CD14-positive monocyte (primary cell): ENCODE results near the gene CBX6. TPM values are rescaled to one million over a fixed set of nuclear protein-coding genes. Genes with fewer than 3 reads are reported as not detected.

Source experiments
- DNase-seq, 3 donors: peaks; one replicate each; pipeline ENCODE4 v3.0.0-alpha.2; 2011 to 2022
- H2AFZ ChIP-seq: 2 replicates; pipeline ENCODE4 v1.6.0; 2012; ENCODE audit warnings: mild to moderate bottlenecking, low read depth, low read length, inconsistent platforms; ENCODE audit not compliant: insufficient read depth, poor library complexity, severe bottlenecking
- H3K27ac ChIP-seq, 2 donors: 1 replicate in 1 of 2; 2 replicates in 1 of 2; pipeline ENCODE4 v1.5.1; 2012 to 2013; ENCODE audit warnings: low read length in 2 of 2, control low read depth in 1 of 2, inconsistent platforms in 1 of 2, low read depth in 1 of 2, mild to moderate bottlenecking in 1 of 2
- H3K27me3 ChIP-seq, 2 donors: one replicate each; pipeline versions ENCODE4 v1.6.0 to v1.6.1; 2011 to 2013; ENCODE audit warnings: low read length in 2 of 2; ENCODE audit not compliant: control insufficient read depth in 2 of 2, insufficient read depth in 2 of 2
- H3K36me3 ChIP-seq, 2 donors: replicated peaks in 1 of 2; 1 replicate in 1 of 2; 2 replicates in 1 of 2; pipeline versions ENCODE4 v1.5.1 to v1.6.1; 2012 to 2013; ENCODE audit warnings: low read length in 2 of 2, control low read depth in 1 of 2, inconsistent platforms in 1 of 2, mild to moderate bottlenecking in 1 of 2; ENCODE audit not compliant: insufficient read depth in 2 of 2, control insufficient read depth in 1 of 2
- H3K4me1 ChIP-seq, 2 donors: 1 replicate in 1 of 2; 2 replicates in 1 of 2; pipeline versions ENCODE4 v1.5.1 to v1.6.1; 2012 to 2013; ENCODE audit warnings: low read length in 2 of 2, control low read depth in 1 of 2, inconsistent platforms in 1 of 2, mild to moderate bottlenecking in 1 of 2, moderate library complexity in 1 of 2; ENCODE audit not compliant: insufficient read depth in 2 of 2, control insufficient read depth in 1 of 2
- H3K4me2 ChIP-seq: replicated peaks from 2 replicates; pipeline ENCODE3; 2012; ENCODE audit warnings: low read length, moderate library complexity, mild to moderate bottlenecking; ENCODE audit not compliant: poor library complexity, severe bottlenecking; ENCODE audit errors: extremely low read depth
- H3K4me3 ChIP-seq, 3 experiments: fragments of 200-600 bp in 1 of 3; sonication (generic) in 1 of 3; replicated peaks in 1 of 3; 1 replicate in 2 of 3; 2 replicates in 1 of 3; pipeline ENCODE4 v1.5.1; 2011 to 2013; ENCODE audit warnings: low read length in 3 of 3, mild to moderate bottlenecking in 3 of 3, control low read depth in 2 of 3, low read depth in 2 of 3, inconsistent platforms in 1 of 3, moderate library complexity in 1 of 3
- H3K79me2 ChIP-seq: 2 replicates; pipeline ENCODE4 v1.6.0; 2012; ENCODE audit warnings: mild to moderate bottlenecking, control low read depth, inconsistent platforms, low read length, moderate library complexity; ENCODE audit not compliant: insufficient read depth
- H3K9ac ChIP-seq: 2 replicates; pipeline ENCODE4 v1.6.0; 2017; ENCODE audit warnings: low read length, mild to moderate bottlenecking; ENCODE audit not compliant: insufficient read depth, poor library complexity, severe bottlenecking
- H3K9me3 ChIP-seq, 2 donors: replicated peaks in 1 of 2; 1 replicate in 1 of 2; 2 replicates in 1 of 2; pipeline versions ENCODE4 v1.5.1 to v1.6.1; 2012 to 2013; ENCODE audit warnings: low read length in 2 of 2, control low read depth in 1 of 2; ENCODE audit not compliant: control insufficient read depth in 1 of 2, insufficient read depth in 1 of 2
- H4K20me1 ChIP-seq: 2 replicates; pipeline ENCODE4 v1.6.0; 2012; ENCODE audit warnings: mild to moderate bottlenecking, low read length, control low read depth, moderate library complexity; ENCODE audit not compliant: insufficient read depth
- H3K27ac Mint-ChIP-seq, 7 donors: one replicate each; pipeline ENCODE4 v1.8.0; 2020; ENCODE audit warnings: mild to moderate bottlenecking in 7 of 7, mixed read lengths in 7 of 7, moderate library complexity in 6 of 7, inconsistent platforms in 2 of 7
- H3K27me3 Mint-ChIP-seq, 3 donors: one replicate each; pipeline ENCODE4 v1.8.0; 2021 to 2022; ENCODE audit warnings: low read depth in 3 of 3, mild to moderate bottlenecking in 3 of 3, mixed read lengths in 3 of 3, moderate library complexity in 3 of 3, inconsistent platforms in 1 of 3
- H3K36me3 Mint-ChIP-seq, 2 donors: one replicate each; pipeline ENCODE4 v1.8.0; 2020; ENCODE audit warnings: mixed read lengths in 2 of 2, inconsistent platforms in 1 of 2, mild to moderate bottlenecking in 1 of 2
- H3K4me1 Mint-ChIP-seq: one replicate; pipeline ENCODE4 v1.8.0; 2020; ENCODE audit warnings: mild to moderate bottlenecking, mixed read lengths
- H3K4me3 Mint-ChIP-seq, 2 donors: one replicate each; pipeline ENCODE4 v1.8.0; 2020; ENCODE audit warnings: mild to moderate bottlenecking in 2 of 2, mixed read lengths in 2 of 2, moderate library complexity in 1 of 2
- H3K9me3 Mint-ChIP-seq, 7 donors: one replicate each; pipeline ENCODE4 v1.8.0; 2020 to 2022; ENCODE audit warnings: mixed read lengths in 7 of 7, mild to moderate bottlenecking in 6 of 7, moderate library complexity in 6 of 7, inconsistent platforms in 2 of 7
- CTCF ChIP-seq: fragments of 200-600 bp; IDR thresholded peaks from one replicate; pipeline ENCODE4 v1.8.0; 2022; ENCODE audit warnings: antibody characterized with exemption, mild to moderate bottlenecking
- WGBS: methylation state at CpG from one replicate; pipeline ENCODE4 v1.1.5; 2013; ENCODE audit warnings: missing lambda C conversion rate; ENCODE audit not compliant: insufficient coverage; 5-methylcytosine and 5-hydroxymethylcytosine counted together
- intact Hi-C, 2 donors: fragments of 100-400 bp; cut with micrococcal nuclease; formaldehyde crosslinking; loops; one replicate each; pipeline versions ENCODE4 v1.15.0 to v1.15.1; 2023
- polyA plus RNA-seq, 3 donors: library from polyadenylated mRNA; depleted of rRNA in 1 of 3; unstranded in 2 of 3; stranded (reverse) in 1 of 3; fragments of 300-500 nt in 2 of 3; fragments of >200 nt in 1 of 3; fragmentation: Illumina TruSeq in 2 of 3; gene quantifications; 1 replicate in 2 of 3; 2 replicates in 1 of 3; pipeline ENCODE4 v1.2.3, GENCODE V29; 2012 to 2021

CBX6 gene
- polyA plus RNA-seq, 3 donors, result 2.1 to 26.7 (median 5.0) TPM

GRCh38 chr22:38815842-38816241 is 56.2 kb downstream of the CBX6 start:
- no peak for TF ChIP-seq CTCF
- no peak overlapping the region for H3K27ac Mint-ChIP-seq
- H3K4me3 Mint-ChIP-seq, result no peak overlapping the region
- Histone ChIP-seq H3K9ac (no peak overlapping the region), H3K4me1 (no peaks in the 10 kb centered on the region), H3K36me3 (no peaks in the 10 kb centered on the region), H4K20me1 (no peaks in the 10 kb centered on the region), H3K27me3 (no peaks in the 10 kb centered on the region), H3K4me2 (no peak overlapping the region), H3K79me2 (no peaks in the 10 kb centered on the region), H3K9me3 (no peaks in the 10 kb centered on the region), H2AFZ (no peak overlapping the region), H3K4me3 (no peak overlapping the region), H3K27ac (no peak overlapping the region)
- peaks cover 10 to 27% (median 16%) of the 10 kb centered on the region in 3 donors for H3K27me3 Mint-ChIP-seq
- no peaks in the 10 kb centered on the region for H3K36me3 Mint-ChIP-seq
- DNase-seq, result no peak
- no CpG with 5 or more reads among the region's 1 CpG for WGBS
- intact Hi-C loops, result no loop called here
- H3K9me3 Mint-ChIP-seq, result peaks cover 0 to 5% (median 0%) of the 10 kb centered on the region in 7 donors
- no peaks in the 10 kb centered on the region for H3K4me1 Mint-ChIP-seq

Other genes with a start within 250 kb of the CBX6 start
- gene FAM227A, start 215.8 kb downstream of the CBX6 start, polyA plus RNA-seq, result not detected
- 1 to 10 TPM; 1.1 to 4.1 (median 1.7) TPM for gene CBY1, start 215.6 kb downstream of the CBX6 start, polyA plus RNA-seq
- 10 to 100 TPM; 31.9 to 71.4 (median 58.0) TPM for gene TOMM22, start 190.3 kb downstream of the CBX6 start, polyA plus RNA-seq
- gene JOSD1, start 171.3 kb downstream of the CBX6 start, polyA plus RNA-seq, result 10 to 100 TPM in 1 of 3 donors, 1 to 10 TPM in 2; 7.1 to 83.5 (median 7.2) TPM
- gene GTPBP1, start 166.3 kb downstream of the CBX6 start, polyA plus RNA-seq, result 10 to 100 TPM in 2 of 3 donors, 1 to 10 TPM in 1; 6.7 to 41.4 (median 12.7) TPM
- 100 to 1,000 TPM in 1 of 3 donors, 10 to 100 TPM in 2; 95.8 to 159 (median 97.8) TPM for gene SUN2, start 116.2 kb downstream of the CBX6 start, polyA plus RNA-seq
- gene DNAL4, start 78.1 kb downstream of the CBX6 start, polyA plus RNA-seq, result 1 to 10 TPM; 8.9 to 9.3 (median 9.0) TPM
- gene NPTXR, start 28.2 kb downstream of the CBX6 start, polyA plus RNA-seq, result under 1 TPM in 1 of 3 donors, not detected in 2; 0.04 TPM
- gene APOBEC3A, start 85.4 kb upstream of the CBX6 start, polyA plus RNA-seq, result 100 to 1,000 TPM; 233 to 845 (median 247) TPM
- gene APOBEC3B, start 110.1 kb upstream of the CBX6 start, polyA plus RNA-seq, result 10 to 100 TPM in 2 of 3 donors, under 1 TPM in 1; 0.40 to 48.2 (median 12.6) TPM
- 10 to 100 TPM; 19.7 to 86.3 (median 69.4) TPM for gene APOBEC3C, start 142.0 kb upstream of the CBX6 start, polyA plus RNA-seq
- 1 to 10 TPM; 1.7 to 4.3 (median 2.0) TPM for gene APOBEC3D, start 148.9 kb upstream of the CBX6 start, polyA plus RNA-seq
- 1 to 10 TPM; 4.1 to 8.0 (median 4.4) TPM for gene APOBEC3F, start 168.6 kb upstream of the CBX6 start, polyA plus RNA-seq
- gene APOBEC3G, start 205.1 kb upstream of the CBX6 start, polyA plus RNA-seq, result 10 to 100 TPM; 33.3 to 73.6 (median 64.5) TPM
- under 1 TPM in 1 of 3 donors, not detected in 2; 0.28 TPM for gene APOBEC3H, start 225.0 kb upstream of the CBX6 start, polyA plus RNA-seq